Calu3 (cell line): Measurements from ENCODE around the gene DGKG. TPM values are rescaled to one million over a fixed set of nuclear protein-coding genes. Genes with fewer than 3 reads are reported as not detected.

Experiments used
- BruUV-seq: library from RNA; stranded (reverse); fragments of 400-500 nt; replicated peaks from 2 replicates; lab custom pipeline; 2021; lab: Mats Ljungman, UMichigan
- CTCF ChIA-PET: fragments of 300-600 bp; sonication (Branson Sonifier 250); formaldehyde crosslinking; loops from one replicate; lab custom pipeline; 2022; ENCODE audit warnings: antibody characterized with exemption; lab: Charles Lee
- DNase-seq: peaks from one replicate; pipeline ENCODE4 v3.0.0; 2022
- H3K27ac Mint-ChIP-seq: one replicate; pipeline ENCODE4 v1.8.0; 2022; ENCODE audit warnings: mixed read lengths; ENCODE audit not compliant: unreplicated experiment
- H3K27me3 Mint-ChIP-seq: one replicate; pipeline ENCODE4 v1.8.0; 2022; ENCODE audit warnings: mixed read lengths; ENCODE audit not compliant: unreplicated experiment
- H3K36me3 Mint-ChIP-seq: one replicate; pipeline ENCODE4 v1.8.0; 2022; ENCODE audit warnings: mild to moderate bottlenecking, moderate library complexity, mixed read lengths; ENCODE audit not compliant: insufficient read depth, unreplicated experiment
- H3K4me1 Mint-ChIP-seq: one replicate; pipeline ENCODE4 v1.8.0; 2022; ENCODE audit warnings: mild to moderate bottlenecking, low read depth, mixed read lengths; ENCODE audit not compliant: unreplicated experiment
- H3K4me3 Mint-ChIP-seq: one replicate; pipeline ENCODE4 v1.8.0; 2022; ENCODE audit warnings: mild to moderate bottlenecking, low read depth, moderate library complexity, mixed read lengths; ENCODE audit not compliant: unreplicated experiment
- H3K9me3 Mint-ChIP-seq: one replicate; pipeline ENCODE4 v1.8.0; 2022; ENCODE audit warnings: low read depth, mixed read lengths; ENCODE audit not compliant: unreplicated experiment
- intact Hi-C: fragments of 100-400 bp; cut with micrococcal nuclease; formaldehyde crosslinking; loops from one replicate; pipeline ENCODE4 v1.10.0; 2022; ENCODE audit not compliant: unreplicated experiment
- total RNA-seq: library from RNA; stranded (reverse); gene quantifications from 2 replicates; pipeline ENCODE4 v1.2.3, GENCODE V29; 2022
- TF ChIP-seq, protein P1 (sequence below): fragments of 200-600 bp; IDR thresholded peaks from one replicate; pipeline ENCODE4 v1.8.0; 2022; ENCODE audit warnings: antibody characterized with exemption; ENCODE audit not compliant: unreplicated experiment

The DGKG gene
- total RNA-seq, 1 experiment from 2014 or later = 5.7 TPM

DNA sequence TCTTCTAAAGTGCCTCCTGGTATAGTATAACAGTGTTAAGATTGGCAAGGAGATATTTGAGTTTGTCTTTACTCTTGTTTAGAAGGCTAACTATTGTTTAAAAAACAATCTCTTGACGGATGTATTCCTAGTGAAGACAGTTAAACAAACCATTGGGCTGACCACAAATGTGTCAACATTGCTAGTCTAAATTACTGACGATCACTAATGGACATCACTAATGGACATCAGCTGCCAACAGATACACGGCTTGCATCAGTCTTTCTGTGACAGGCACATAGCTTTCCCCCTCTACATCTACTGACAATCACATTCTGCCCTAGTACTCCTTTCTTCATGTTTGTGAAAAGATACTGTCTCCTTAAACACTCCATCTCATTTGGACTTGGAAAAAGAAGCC lies 196.0 kb downstream of the DGKG start:
- Mint-ChIP-seq H3K9me3 (no peaks in the 10 kb centered on the region), H3K36me3 (no peaks in the 10 kb centered on the region), H3K27me3 (peaks cover 18% of the 10 kb centered on the region), H3K4me3 (no peak overlapping the region), H3K4me1 (no peaks in the 10 kb centered on the region), H3K27ac (no peak overlapping the region)
- no TSS peak for BruUV-seq
- intact Hi-C loops = no loop called here
- TF ChIP-seq, protein P1, sequence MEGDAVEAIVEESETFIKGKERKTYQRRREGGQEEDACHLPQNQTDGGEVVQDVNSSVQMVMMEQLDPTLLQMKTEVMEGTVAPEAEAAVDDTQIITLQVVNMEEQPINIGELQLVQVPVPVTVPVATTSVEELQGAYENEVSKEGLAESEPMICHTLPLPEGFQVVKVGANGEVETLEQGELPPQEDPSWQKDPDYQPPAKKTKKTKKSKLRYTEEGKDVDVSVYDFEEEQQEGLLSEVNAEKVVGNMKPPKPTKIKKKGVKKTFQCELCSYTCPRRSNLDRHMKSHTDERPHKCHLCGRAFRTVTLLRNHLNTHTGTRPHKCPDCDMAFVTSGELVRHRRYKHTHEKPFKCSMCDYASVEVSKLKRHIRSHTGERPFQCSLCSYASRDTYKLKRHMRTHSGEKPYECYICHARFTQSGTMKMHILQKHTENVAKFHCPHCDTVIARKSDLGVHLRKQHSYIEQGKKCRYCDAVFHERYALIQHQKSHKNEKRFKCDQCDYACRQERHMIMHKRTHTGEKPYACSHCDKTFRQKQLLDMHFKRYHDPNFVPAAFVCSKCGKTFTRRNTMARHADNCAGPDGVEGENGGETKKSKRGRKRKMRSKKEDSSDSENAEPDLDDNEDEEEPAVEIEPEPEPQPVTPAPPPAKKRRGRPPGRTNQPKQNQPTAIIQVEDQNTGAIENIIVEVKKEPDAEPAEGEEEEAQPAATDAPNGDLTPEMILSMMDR = no peak
- DNase-seq = no peak
- CTCF ChIA-PET = interaction anchor here (0.6 to 0.9 kb wide), 2 partner anchors 51 to 68 kb away, joined by 3 read pairs; no protein-coding TSS in a partner anchor

GRCh38 chr3:186165331-186165730 lies 196.7 kb downstream of the DGKG start:
- H3K9me3 Mint-ChIP-seq = no peaks in the 10 kb centered on the region
- no peak for DNase-seq
- intact Hi-C loops = no loop called here
- H3K27ac Mint-ChIP-seq = no peak overlapping the region
- BruUV-seq = no TSS peak
- CTCF ChIA-PET = no interaction called here
- no peaks in the 10 kb centered on the region for H3K4me1 Mint-ChIP-seq
- H3K36me3 Mint-ChIP-seq = no peaks in the 10 kb centered on the region
- TF ChIP-seq, protein P1 = no peak
- peaks cover 18% of the 10 kb centered on the region for H3K27me3 Mint-ChIP-seq
- no peak overlapping the region for H3K4me3 Mint-ChIP-seq

- no peak for DNase-seq
- TF ChIP-seq, protein P1 = no peak
- Mint-ChIP-seq H3K27me3 (peaks cover 18% of the 10 kb centered on the region), H3K4me3 (no peak overlapping the region), H3K27ac (no peak overlapping the region), H3K36me3 (no peaks in the 10 kb centered on the region), H3K4me1 (no peaks in the 10 kb centered on the region), H3K9me3 (no peaks in the 10 kb centered on the region)
- intact Hi-C loops = no loop called here
- BruUV-seq = no TSS peak
- CTCF ChIA-PET = no interaction called here
Observed at GRCh38 chr3:186164696-186165095, 197.3 kb downstream of the DGKG start.

DNA sequence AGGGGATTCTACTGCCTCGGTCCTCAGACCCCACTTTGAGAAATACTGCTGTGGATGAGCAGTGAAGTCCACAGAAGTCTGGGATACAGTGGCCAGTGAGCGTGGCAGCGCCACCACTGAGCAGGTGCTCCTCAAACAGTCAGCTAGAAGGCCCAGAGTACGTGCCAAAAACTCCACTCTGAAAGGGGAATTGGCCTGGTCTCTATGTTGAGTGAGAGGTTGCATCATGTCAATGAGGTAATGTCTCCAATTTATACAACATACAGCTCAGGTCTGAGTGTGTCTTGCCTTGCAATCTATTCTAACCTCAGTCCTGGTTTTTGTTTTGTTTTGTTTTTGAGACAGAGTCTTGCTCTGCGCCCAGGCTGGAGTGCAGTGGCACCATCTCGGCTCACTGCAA lies 199.8 kb downstream of the DGKG start:
- Mint-ChIP-seq H3K4me1 (no peaks in the 10 kb centered on the region), H3K9me3 (no peaks in the 10 kb centered on the region), H3K36me3 (no peaks in the 10 kb centered on the region), H3K27me3 (peaks cover 14% of the 10 kb centered on the region), H3K4me3 (no peak overlapping the region), H3K27ac (no peak overlapping the region)
- CTCF ChIA-PET = no interaction called here
- intact Hi-C loops = no loop called here
- TF ChIP-seq, protein P1 = no peak
- no peak for DNase-seq
- BruUV-seq = no TSS peak
